ENCODE data around the gene TMEM63C.

Gene TMEM63C

GRCh38 chr14:77199590-77199989 is 18.0 kb downstream of the TMEM63C start:
- DNase-seq (ENCODE audit: low spot score) = no peak

DNA sequence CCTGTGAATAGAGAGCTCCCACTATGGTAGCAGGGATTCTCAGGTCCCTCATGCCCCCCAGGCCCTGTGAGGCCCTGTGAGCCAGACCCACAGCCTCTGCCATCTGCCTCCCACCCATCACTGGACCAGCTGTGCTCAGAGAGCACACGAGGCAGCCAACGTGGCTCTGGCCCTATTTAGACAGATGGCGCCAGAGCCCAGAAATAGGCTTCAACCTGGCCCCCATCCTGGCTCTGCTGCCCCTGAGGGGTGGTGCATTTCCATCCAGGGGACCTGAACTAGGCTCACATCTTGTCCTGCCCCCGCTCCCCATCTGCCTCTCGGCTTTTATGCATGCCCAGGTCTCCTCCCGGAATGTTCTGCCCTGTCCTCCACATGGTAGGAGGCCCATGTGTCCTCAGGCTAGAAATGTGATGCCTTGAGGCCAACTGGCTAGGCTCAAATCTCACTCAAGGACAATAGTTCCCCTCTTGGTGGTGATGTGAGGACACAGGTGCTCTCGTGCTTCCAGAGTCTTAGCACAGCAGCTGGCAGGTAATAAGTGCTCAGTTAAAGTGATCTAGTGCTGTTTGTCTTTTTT is 18.9 kb downstream of the TMEM63C start:
- no peak for DNase-seq (ENCODE audit: low spot score)

- DNase-seq (ENCODE audit: low spot score) = no peak
Observed at GRCh38 chr14:77201696-77202095, 20.1 kb downstream of the TMEM63C start.

DNA sequence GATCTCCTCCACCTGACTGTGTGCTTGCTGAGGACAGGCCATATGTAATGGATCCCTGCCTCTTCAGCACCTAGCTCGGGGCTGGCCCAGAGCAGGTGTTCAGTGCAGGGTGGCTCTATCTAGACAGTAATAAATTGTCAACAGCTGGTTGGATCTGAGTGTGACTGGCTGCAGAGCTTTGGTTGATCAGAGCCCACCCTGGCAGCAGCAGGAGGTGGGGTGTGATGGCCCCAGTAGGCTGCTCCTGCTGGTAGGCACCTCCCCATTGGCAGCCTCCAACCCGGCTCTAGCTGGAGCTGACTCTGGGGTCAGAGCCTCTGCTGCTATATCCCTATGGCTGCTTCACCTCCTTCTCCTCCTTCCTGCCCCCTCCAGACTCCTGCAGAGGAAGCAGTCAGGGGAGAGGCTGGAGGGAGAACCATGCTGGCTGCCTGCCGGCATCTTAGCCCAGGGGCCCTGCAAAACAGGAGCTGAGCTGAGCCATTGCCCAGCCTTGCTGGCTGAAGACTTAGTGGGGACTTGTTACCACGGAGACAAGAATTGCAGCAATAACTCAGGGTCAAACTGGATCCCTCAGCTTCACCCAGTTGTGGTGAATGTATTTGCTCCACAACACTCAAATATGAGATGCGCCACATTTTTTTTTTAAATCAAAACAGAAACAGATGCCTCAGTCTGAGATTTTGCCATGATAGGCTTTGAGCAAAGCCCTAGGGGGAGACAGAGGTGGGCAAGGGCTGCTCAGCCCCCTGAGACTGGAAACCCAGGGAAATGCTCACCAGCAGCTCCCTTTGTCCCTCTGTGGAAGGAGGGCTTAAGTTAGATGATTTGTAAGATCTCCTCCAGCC is 22.2 kb downstream of the TMEM63C start:
- DNase-seq (ENCODE audit: low spot score) = peak; percentile 57

DNA sequence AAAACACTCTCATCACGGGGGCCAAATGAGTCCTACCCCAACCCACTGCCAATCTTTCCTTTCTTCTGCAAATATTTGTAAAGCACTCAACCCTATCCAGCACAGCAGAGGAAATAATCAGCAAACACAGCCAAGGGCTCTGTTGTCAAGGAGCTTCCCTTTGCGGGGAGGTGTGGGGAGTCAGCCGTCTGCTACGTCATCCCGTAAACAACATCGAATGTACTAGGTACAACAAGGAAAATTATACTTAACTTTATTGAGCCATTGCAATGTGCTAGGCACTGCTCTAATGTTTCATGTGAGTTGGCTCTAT is 22.8 kb downstream of the TMEM63C start:
- no peak for DNase-seq (ENCODE audit: low spot score)

- DNase-seq (ENCODE audit: low spot score) = no peak
Observed at GRCh38 chr14:77204907-77205306, 23.3 kb downstream of the TMEM63C start.

GRCh38 chr14:77205566-77205965 is 24.0 kb downstream of the TMEM63C start:
- DNase-seq (ENCODE audit: low spot score) = no peak

DNA sequence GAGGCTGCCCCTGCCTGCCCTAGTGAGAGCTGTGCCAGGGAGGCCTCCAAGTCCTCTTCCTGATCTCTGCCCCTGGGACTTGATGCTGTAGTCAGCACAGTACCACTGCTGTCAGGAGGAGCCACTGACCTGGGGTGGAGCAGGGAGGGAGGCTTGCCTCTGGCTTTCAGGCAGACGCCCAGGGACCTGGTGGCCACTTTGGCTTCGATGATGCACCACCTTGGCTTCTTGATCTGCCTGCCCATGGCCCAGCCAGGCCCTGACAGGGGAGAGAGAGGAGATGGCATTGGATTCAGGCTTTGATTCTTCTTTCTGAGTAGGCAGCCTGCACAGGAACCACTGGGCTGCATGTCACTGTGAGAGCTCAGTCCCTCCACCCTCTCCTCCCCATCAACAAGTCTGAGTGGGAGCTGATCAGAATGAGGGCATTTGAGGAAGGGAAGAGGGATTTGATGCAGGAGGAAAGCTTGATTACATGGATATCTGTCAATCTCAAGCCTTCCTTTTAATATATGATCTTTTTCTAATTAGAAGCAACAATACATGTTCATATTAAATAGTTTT is 24.7 kb downstream of the TMEM63C start:
- no peak for DNase-seq (ENCODE audit: low spot score)

GRCh38 chr14:77206877-77207389 is 25.3 kb downstream of the TMEM63C start:
- no peak for DNase-seq (ENCODE audit: low spot score)

- DNase-seq (ENCODE audit: low spot score) = peak; percentile 88
Observed at GRCh38 chr14:77208291-77208978, 26.8 kb downstream of the TMEM63C start.

DNA sequence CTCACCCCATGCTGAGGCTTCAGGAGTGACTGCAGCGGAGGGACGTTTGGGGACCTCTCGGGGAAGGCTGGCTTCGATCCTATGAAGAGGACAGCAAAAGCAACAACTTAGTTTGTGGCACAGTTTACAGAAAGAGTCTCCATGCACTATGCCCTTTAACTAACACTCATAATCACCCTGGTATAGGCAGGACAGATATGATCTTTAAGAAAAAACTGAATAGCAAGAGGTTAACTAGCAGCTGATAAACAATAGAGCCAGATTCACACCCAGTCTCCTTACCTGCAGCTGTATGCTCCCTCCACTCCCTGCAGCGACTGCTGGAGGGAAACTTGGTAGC is 27.4 kb downstream of the TMEM63C start:
- DNase-seq (ENCODE audit: low spot score) = no peak

DNA sequence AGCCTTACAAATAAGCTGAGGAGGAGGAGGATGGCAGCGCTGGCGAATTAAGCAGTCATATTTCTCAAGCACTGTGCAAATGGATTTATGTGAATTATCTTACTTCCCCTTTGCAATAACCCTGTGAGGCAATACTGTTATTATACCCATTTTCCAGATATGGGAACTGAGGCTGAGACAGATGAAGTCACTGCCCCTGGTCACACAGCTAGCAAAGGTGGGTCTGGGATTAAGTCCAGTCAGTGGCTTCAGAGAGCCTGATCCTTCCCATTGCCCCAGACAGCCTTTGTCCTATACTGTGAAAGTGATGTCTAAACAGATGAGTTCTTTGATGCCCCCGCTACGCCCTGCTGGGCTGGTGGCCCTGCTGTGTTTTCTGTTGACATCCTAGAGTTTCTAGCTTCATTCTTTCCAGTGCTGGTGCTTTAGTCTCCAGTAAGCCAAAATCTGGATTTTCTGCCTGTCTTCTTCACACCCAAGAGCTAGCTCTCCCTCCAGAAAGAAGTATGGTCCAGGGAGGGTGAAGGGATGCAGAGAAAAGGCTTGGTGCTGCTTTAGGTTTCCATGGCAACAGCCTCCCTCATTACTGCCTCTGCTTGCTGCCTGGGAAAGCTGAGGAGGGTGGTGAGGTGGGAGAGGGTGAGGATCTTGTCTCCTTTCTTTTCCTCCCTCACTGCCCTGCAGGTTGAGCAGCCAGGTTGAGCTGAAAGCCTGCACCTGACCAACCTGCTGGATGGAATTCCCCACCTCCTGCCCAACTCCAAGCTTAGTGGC is 30.7 kb downstream of the TMEM63C start:
- no peak for DNase-seq (ENCODE audit: low spot score)

- DNase-seq (ENCODE audit: low spot score) = peak; percentile 79
Observed at GRCh38 chr14:77212943-77213678, 31.5 kb downstream of the TMEM63C start.

- DNase-seq (ENCODE audit: low spot score) = no peak
Observed at GRCh38 chr14:77213679-77214016, 32.0 kb downstream of the TMEM63C start.

DNA sequence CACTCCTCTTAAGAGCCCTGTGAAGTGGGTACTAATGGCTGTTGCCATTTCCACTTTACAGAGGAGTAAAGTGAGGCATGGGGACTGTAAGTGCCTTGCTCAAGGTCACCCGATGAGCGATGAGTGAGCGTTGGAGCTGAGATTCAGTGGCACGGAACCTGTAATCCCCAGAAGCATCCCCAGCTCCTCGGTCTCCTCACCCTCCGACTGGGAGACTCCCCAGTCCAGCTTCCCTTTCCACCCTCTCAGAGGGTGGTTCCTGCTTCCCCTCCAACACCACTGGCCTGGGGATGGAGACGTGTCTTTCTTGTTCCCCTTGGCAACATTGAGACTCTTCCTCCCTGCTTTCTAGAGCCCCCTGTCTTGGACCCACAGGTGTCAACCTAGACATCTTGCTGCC is 32.6 kb downstream of the TMEM63C start:
- DNase-seq (ENCODE audit: low spot score) = no peak

- no peak for DNase-seq (ENCODE audit: low spot score)
Observed at GRCh38 chr14:77217551-77217950, 36.0 kb downstream of the TMEM63C start.

- no peak for DNase-seq (ENCODE audit: low spot score)
Observed at GRCh38 chr14:77219591-77219990, 38.0 kb downstream of the TMEM63C start.

DNA sequence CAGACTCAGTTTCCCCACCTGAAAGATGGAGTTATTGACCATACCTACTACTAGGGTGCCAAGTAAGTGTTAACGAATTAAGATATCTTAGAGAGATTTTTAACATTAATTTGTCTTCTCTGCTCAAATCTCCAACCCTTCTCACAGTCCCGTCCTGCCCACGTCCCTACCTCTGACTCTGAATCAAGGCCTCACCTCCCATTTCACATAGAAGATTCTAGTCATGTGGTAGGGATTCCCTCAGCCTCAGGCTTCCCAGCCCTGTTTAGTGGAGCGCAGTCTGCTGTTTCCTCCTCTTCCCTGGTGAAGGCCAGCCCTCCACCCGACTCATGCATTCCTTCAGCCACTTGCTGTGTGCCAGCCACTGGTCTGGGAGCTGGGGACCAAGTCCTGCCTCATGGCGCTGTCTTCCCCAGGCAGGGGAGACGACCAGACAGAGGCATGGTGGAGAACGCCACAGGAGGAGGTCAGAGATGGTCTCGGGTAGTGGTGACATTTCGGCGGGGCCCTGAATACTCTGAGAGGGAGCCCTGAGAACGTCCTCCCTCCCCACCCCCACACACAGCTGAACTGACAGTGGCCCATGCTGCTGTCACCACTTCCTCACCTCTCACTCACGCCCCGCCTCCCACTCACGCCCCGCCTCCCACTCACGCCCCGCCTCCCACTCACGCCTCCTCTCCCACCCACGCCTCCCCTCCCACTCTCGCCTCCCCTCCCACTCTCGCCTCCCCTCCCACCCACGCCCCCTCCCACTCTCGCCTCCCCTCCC is 38.8 kb downstream of the TMEM63C start:
- DNase-seq (ENCODE audit: low spot score) = no peak

DNA sequence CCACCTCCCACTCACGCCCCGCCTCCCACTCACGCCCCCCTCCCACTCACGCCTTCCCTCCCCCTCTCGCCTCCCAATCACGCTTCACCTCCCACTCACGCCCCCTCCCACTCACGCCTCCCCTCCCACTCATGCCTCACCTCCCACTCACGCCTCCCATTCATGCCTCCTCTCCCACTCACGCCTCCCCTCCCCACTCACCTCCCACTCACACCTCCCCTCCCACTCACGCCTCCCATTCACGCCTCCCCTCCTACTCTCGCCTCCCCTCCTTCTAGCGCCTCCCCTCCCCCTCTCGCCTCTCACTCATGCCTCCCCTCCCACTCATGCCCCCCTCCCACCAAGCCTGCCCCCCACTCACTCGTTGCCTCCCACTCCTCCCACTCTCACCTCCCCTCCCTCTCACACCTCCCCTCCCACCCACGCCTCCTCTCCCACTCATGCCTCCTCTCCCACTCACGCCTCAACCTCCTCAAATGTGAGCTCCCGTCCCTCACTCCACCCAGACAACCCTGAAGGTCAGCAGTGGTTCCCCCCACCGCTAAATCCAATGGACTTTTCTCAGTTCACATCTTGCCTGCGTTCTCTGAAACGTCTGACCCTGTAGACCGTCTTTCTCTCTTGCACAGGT is 39.8 kb downstream of the TMEM63C start:
- no peak for DNase-seq (ENCODE audit: low spot score)

DNA sequence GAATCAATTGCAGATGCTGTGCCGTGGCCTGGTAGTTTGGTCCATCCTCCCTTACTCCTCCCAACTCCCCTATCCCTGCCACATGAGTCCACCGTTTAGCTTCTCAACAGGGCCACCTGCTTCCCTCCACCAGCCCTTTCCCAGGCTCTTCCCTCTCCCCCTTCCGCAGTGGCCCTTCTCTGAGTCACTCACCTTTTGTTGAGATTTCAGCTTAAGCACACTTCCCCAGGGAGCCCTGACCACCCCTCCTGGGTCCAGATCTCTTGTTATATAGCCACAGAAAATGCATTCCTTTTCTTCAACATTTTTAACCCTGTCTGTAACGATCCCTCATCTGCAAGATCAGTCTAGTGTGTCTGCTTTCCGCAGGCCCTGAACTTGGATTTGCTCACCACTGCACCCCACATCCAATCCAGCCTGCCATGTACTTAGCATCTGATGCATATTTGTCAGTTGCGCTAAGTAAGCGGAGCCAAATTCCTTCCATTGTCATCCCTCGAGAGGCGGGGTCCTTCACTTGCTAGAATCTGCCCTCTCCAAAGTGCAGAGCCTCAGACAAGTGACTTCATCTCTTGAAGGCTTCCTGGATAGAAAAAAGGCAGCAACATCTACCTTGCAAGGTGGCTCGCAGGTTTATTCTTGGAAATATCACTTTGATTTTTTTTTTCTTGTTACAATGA is 41.1 kb downstream of the TMEM63C start:
- no peak for DNase-seq (ENCODE audit: low spot score)
